NCI-H1048 (cell line): ENCODE data around the gene SMAP2.
"Not testable (repeated sequence)": the region's sequence is repeated elsewhere in the genome, so short reads cannot be mapped to it uniquely, and the experiment has no call there.

Experiments used
- DNase-seq: peaks from one replicate; lab custom pipeline; 2025; lab: John Stamatoyannopoulos, UW

The SMAP2 gene

DNA sequence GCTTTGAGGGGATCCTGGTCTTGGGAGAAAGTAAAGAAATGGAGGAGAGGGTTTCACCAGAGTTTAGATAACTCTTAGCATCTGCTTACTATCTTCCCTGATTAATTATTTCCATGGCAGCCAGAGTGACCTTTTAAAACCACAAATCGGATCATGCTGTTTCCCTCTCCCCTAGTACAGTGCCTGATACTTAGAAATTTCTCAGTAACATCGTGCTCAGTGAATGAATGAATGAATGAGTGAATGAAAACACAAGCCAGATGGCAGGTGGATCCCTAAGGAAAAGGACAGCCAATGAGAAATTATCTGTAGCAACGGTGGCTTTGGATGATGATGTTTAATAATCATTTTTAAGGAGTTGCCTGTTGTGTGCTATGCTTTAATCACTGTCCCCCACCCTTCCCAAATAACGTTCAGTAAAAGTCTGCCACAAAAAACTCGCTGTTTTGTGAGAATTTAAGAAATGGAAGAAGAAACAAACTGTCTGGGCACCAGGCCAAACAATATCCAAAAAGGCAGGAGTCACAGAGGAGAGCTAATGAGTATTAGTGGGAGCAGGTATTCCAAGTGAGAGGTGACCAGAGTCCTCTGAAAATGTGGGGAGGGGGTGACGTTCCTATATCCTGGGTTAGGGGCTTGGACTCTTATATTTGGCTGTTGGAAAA lies 737 bp upstream of the SMAP2 start:
- DNase-seq: no peak

DNA sequence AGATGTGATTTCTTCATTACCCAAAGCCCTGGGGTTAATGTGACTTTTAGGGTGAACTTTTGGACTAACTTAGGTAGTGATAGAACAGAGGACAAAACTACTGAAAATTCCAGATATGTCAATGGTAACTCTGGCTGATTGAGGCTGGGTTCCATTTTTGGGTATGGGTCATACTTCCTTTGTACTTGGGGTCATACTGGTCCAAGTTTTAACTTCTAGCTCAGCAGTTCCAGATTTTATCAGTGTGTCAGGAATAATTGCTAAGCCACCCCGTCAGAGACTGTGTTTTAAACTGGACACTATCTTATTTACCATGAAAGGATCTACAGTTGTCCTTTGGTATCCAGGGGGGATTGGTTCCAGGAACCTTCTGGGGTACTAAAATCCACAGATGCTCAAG lies 4.0 kb downstream of the SMAP2 start:
- no peak for DNase-seq

DNA sequence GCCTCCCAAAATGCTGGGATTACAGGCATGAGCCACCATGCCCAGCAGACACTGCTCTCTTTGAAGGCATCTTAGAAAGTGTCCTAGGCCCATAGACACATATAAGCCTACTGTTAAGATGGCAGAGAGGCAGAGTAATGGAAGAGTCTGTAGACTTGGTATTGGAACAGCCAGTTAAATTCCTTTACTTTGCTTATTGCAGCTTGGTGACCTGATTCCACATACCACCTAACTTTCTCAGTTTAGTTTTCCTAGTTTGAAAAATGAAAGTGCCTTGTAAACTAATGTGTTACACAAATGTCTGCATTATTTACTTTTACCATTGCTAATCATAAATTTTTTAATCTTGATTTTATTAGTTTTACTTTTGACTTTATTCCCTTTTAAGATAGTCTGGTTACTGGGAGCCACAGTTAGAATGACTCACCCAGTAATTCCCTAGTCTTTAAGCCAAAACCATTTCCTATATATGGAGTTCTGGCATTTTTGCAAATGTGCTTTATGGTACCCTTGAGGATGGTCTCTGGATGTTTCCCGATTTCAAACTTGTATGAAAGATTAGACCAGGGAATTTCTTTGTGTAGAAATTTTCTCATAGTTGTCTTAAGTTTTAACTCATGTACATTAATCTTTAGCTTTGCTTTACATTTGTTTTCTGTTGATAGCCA lies 6.4 kb downstream of the SMAP2 start:
- no peak for DNase-seq

DNA sequence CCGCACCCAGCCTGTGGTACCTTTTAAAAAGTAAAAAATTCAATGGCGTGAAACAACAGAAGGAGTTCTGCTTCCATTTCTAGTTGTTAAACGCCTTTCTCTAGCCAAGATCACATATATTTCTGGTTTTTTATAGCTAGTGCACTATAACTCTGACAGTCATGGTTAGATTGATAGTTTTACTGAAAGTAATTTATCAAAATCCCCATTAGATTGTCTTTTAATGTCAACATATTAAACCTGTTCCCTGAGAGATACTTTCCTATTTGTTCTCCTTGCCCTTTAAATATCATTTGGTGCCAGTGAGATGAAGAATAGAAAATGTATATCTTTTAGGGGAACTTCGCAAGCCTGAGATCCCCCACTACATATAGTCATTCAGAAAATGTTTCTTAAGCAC lies 7.3 kb downstream of the SMAP2 start:
- no peak for DNase-seq

DNA sequence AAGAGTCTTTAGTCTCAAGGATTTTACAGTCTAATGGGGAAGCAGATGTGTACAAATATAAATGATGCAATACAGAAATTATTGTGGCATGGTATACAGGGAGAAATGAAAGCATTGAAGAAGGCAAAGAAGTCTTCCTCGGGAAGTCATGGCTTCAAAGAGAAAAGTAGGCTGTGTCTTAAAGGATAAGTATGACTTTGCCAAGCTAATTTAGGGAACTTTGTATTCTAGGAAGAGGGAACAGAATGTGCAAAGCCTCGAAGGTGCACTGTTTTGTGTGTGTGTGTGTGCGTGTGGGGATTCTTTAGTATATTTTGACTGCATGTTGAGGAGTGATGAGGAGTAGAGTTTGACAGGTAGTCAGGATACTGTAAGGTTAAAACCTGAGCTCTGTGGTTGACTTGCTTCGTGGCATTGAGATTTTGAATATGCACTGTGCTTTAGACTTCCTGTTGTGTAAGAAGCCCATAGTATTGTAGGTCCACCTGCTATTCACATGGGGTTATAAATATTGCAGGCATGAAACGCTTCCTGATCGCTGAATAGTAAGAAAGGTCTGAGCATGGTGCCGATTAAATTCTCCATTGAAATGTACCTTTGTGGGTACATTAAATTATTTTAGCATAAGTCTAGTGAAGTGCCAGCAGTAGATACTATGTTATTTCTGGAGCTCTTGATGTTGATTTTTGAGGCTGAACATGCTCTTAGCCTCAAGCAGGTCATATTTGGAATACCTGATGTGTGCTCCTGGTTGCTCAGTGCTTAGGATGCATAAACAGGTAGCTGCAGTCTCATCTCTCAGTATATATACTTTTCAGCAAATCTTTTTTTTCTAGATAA lies 8.0 kb downstream of the SMAP2 start:
- no peak for DNase-seq

DNA sequence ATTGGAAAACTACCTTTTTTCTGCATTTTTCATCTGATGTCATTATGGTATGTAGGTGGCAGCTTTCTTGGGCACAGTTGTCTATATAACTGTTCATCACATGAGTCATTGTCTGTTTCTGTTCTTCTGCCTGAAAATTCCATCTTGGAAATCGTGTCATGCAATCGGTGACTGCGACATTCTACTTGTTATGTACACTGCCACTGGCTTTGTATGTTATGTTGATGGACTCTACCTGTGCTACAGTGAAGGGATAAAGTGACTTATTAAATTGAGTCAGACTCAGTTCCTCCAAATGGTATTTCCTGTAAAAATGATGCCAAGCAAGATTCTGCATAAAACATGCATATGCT lies 8.6 kb downstream of the SMAP2 start:
- no peak for DNase-seq

DNA sequence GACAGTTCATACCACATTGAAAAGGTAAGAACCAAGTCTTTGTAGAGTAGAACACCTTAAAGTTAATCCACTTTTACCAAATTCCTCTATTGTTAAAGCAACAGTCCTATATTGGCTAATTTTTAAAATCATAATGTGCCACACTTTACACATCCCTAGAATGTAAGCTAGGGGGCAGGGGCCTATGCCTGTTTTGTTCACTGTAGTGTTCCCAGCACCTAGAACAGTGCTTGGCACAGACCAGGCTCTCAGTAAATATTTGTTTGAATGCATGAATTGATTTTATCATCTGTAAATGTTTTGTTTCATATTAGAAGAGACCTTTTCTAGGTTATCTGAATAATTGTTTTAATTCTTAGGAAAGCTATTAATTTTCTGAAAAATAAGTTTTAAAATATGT lies 9.1 kb downstream of the SMAP2 start:
- DNase-seq: no peak

DNA sequence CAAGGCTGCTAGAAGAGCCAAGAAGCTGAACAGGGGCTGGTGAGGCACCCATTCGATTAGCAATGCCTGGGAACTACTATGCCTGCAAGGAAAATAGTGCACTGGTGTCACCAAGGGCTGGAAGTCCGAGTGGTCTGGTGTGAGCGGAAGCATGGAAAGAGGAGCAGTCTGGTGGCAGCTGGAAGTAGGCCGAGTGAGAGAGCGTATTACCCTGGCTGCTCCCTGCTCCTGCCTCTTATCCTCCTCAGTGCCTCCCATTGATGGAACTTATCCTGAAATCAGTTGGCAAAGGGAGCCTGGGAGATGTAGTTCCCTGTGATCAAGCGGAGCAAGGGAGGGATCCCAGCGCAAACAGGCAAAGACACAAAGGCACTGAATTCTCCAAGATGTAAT lies 9.6 kb downstream of the SMAP2 start:
- DNase-seq: no peak

DNA sequence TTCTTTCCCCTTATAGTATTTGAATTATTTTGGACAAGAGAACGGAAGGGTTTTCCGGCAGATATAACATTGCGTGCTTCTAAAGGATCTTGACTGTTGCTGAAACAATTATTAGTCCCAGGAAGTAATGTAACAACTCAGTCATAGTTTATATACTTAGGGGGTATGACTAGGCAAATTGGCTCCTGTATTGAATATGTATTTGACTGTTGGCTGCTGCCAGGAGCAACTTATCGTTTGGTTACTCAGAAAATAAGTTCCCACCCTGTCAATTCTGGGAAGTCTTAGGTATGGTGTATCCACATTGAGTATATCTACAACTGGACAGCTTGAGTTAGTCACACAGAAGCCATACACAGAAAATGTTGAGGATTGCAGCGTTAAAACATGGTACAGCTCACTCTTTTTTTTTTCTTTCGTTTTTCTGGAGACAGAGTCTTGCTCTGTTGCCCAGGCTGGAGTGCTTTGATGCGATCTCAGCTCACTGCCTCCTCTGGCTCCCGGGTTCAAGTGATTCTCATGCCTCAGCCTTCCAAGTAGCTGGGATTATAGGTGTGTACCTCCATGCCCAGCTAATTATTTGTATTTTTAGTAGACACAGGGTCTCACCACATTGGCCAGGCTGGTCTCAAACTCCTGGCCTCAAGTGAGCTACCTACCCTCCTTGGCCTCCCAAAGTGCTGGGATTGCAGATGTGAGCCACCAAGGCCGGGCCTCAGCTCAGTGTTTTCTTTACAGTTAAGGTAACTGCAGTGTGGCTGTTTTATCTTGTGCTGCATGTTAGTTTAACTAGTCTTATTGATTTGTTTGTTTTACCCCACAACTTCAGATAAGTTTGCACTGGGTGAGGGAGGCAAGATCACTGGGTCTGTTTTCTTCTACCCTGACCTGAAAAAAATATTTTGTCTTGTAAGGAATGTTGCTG lies 10.2 kb downstream of the SMAP2 start:
- no peak for DNase-seq

DNA sequence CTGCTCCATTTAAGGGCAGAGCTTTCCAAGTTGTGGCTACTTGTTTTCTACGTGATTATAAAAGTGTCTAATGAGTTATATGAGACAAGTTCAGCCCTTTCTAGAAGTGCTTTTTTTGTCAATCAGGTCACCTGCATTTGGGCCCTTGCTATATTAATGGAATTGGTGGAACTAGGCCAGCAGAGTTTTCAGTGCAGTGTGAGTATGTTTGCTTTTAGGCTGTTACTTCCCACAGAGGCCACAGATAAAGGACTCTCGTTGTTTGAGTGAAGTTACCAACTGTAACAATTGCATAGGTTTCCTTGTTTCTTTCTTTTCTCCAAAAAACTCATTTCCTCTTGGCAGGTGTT lies 10.9 kb downstream of the SMAP2 start:
- no peak for DNase-seq

DNA sequence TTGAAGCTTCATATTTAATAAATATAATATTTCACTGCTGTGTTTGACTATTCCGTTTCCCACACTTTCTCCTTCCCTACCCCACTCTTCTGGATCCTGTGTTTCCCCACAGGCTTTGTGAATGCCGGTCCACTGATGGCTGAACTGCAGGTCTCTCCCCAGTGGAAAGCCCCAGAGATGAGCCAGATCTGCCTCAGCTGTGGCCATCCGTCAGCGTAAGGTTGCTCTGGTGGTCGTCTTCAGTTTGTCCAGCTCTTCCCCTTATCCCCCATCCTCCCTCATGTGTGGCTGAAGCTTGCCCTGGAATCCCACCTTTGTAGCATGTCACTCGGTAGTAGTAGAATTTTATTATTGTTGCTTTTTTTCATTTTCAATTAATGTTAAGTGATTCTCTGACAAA lies 11.4 kb downstream of the SMAP2 start:
- DNase-seq: no peak

DNA sequence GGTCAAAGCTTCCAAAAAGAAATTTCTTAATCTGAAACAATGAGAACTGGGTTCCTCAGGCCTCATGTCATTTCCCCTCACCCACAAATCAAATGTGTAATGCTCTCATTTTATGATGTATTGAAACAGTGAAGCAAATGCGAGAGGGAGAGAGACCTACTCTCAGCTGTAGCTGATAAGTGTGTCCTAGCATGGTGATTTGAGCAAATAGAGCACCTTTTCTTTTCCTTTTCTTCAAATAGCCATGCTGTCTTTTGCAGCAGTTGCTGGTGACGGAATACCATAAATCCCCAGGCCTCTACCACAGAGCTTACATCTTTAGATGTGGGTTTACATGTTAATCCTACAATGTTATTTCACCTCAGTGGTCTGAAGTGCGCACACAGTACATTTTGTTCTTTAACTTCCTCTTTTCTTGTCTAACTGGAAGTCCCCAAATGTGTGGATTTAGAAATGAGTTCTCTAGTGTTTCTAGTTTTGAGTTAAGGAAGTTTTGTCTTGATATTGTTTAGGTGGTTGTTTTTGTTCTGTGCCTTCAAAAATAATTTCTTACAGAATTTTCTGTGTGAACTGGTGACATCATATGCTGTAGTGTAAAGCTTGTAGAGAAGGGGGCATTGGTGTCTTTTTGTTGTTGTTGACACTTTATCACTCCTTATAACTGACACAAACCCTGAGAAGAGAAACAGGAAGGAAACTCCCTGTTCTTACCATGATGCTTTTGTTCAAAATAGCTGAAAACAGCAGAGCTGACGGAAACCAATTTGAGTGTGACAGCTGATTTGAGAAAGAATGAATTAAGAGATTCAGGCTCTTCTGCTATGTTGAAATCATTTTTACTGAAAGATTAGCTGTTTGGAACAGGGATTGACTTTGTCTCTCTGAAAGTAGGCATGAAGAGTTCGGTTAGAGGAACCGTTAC lies 12.2 kb downstream of the SMAP2 start:
- no peak for DNase-seq

DNA sequence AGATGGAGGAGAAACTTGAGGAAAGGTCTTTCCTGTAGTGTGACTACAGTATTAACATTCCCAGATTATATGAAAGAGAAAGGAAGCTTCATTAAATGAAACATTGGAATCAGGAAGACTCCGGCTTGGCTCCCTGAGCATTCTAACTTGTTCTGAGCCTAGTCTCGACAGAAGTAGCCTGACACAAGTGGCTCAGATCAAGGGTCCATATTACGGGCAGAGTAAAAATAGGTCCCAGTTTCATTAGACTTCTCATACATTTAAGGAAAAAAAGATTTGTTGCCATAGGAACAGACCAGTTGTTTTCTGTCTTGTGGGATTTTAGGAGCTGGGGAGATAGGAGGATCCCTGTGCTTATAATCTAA lies 12.8 kb downstream of the SMAP2 start:
- DNase-seq: no peak

DNA sequence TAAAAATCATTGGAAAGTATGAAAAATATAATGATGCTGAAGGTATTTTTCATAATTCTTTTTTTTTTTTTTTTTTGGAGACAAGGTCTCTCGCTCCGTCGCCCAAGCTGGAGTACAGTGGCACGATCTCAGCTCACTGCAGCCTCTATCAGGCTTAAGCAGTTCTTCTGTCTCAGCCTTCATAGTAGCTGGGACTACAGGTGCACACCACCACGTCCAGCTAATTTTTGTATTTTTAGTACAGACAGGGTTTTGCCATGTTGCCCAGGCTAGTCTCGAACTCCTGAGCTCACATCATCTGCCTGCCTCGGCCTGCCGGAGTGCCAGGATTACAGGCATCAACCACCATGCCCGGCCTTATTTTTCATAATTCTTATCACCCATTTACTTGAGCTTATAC lies 13.3 kb downstream of the SMAP2 start:
- no peak for DNase-seq

DNA sequence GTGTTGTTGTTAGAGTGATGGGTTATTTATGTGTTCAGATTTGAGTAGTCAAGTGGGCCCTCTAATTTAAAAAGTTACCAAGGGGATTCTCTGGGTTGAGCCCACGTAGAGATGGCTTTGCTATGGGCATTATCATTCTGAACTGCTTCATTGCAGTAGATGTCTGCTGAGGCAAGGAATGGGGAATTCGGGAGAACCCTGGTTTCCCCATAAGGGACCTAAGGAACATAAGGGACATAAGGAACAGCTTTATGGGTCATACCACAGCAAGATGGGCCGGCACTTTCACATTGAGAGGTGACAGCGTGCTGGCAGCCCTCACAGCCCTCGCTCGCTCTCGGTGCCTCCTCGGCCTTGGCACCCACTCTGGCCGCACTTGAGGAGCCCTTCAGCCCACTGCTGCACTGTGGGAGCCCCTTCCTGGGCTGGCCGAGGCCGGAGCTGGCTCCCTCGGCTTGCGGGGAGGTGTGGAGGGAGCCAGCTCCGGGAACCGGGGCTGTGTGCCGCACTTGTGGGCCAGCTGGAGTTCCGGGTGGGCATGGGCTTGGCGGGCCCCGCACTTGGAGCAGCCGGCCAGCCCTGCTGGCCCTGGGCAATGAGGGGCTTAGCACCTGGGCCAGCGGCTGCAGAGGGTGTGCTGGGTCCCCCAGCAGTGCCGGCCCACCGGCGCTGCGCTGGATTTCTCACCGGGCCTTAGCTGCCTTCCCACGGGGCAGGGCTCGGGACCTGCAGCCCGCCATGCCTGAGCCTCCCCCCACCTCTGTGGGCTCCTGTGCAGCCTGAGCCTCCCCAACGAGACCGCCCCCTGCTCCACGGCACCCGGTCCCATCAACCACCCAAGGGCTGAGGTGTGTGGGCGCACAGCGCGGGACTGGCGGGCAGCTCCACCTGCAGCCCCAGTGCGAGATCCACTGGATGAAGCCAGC lies 14.1 kb downstream of the SMAP2 start:
- DNase-seq: not testable (repeated sequence)

DNA sequence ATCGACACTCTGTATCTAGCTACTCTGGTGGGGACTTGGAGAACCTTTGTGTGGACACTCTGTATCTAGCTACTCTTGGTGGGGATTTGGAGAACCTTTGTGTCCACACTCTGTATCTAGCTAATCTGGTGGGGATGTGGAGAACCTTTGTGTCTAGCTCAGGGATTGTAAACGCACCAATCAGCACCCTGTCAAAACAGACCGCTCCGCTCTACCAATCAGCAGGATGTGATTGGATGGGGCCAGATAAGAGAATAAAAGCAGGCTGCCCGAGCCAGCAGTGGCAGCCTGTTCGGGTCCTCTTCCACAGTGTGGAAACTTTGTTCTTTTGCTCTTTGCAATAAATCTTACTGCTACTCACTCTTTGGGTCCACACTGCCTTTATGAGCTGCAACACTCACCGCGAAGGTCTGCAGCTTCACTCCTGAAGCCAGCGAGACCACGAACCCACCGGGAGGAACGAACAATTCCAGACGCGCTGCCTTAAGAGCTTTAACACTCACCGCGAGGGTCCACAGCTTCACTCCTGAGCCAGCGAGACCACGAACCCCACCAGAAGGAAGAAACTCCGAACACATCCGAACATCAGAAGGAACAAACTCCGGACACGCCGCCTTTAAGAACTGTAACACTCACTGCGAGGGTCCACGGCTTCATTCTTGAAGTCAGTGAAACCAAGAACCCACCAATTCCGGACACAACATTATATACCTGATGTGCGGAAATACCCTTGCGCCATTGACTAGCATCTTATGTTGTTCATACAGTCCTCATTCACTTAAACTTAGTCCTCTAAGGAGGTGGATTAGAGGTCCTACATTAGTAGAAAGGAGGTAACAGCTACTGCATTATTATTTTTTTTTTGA lies 15.2 kb downstream of the SMAP2 start:
- DNase-seq: not testable (repeated sequence)

DNA sequence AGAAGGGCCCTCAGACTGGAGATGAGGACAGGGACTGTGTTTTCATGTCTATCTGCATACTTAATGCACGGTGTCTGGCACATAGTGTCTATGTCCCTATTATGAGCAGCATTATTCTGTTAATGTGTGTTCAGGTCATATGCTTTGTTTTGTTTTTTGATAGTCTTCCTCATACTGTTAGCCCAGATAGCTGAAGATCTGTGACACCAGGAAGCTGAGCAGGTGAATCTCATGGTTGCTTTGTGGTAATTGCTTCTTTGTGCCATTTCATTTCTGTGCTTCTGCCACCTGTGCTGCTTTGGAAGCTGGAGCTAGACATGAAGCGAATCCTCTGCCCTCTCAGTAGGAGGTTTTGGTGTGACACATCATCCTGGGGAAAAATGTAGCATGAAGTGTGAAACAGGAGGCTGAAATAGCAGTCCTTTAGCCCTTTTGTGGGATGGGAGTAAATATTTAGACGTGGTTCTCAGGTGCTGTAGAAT lies 15.8 kb downstream of the SMAP2 start:
- no peak for DNase-seq

DNA sequence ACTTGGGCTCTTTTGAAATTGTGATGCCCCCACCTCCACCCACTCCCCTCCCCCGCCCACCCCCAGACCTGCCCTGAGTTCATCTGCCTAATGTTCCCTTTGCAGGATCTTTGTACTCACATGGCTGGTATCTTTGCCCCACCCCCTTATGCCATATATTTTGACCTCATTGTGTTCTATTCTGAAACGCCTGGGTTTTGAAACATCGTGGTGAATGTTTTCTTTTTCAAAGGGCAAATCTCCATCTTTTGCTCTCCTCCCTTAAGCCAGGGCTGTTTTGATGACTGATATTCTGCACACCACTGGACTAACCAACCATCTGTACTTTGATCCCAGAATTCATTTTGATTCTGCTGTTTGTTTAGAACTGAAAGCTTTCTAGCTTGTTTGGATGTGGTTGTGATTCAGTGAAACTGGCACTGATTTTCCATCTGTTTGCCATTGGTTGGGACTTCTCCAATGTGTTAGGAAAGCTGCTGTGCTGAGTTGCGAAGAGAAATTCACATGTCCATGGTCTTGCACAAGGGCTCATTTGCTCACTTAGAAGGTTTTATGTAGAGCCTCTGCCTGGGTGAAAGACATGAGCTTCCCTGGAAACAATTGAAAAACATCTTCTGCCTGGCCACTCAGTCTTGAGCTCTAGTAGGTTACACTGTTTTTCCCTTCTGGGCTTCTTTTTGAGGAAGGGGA lies 16.5 kb downstream of the SMAP2 start:
- DNase-seq: no peak
